ENCODE measurements around the gene AMOTL2.

DNA sequence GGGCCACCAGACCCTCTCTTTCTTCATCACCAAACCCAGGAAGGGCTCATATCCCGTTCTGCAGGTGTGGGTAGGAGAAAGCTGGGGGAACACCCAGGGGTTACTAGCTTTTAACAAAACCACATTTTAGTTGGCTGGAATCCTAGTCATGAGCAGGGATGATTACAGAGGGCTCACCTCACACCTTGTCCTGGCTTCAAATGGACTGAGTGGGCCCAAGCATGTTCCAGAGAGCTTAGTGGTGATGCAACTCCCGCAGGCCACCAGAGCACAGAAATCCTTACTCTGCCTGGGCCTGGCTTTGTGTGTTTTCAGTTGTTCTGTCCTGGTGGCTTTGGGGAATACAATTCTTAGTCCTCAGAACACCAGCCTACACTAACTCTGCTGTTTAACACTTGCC lies 66.8 kb downstream of the AMOTL2 start:
- TF ChIP-seq, protein P1, sequence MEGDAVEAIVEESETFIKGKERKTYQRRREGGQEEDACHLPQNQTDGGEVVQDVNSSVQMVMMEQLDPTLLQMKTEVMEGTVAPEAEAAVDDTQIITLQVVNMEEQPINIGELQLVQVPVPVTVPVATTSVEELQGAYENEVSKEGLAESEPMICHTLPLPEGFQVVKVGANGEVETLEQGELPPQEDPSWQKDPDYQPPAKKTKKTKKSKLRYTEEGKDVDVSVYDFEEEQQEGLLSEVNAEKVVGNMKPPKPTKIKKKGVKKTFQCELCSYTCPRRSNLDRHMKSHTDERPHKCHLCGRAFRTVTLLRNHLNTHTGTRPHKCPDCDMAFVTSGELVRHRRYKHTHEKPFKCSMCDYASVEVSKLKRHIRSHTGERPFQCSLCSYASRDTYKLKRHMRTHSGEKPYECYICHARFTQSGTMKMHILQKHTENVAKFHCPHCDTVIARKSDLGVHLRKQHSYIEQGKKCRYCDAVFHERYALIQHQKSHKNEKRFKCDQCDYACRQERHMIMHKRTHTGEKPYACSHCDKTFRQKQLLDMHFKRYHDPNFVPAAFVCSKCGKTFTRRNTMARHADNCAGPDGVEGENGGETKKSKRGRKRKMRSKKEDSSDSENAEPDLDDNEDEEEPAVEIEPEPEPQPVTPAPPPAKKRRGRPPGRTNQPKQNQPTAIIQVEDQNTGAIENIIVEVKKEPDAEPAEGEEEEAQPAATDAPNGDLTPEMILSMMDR (optimal IDR thresholded peaks at IDR 0.05 in 1 of 3, IDR thresholded peaks at IDR 0.05 in 1 of 3, conservative IDR thresholded peaks at IDR 0.05 in 1 of 3; ENCODE audit: extremely low read depth in 1 of 3, insufficient read depth in 2 of 3, low read length in 3 of 3) = no peak
- TF ChIP-seq EZH2 (IDR thresholded peaks at IDR 0.05; ENCODE audit: low read length) = no peak

All from keratinocyte (primary cell).